Renal cortex interstitium (tissue), 11 donors: ENCODE measurements around the gene TDRD10. TPM values are rescaled to one million over a fixed set of nuclear protein-coding genes. Genes with fewer than 3 reads are reported as not detected.
"Not testable (repeated sequence)": the region's sequence is repeated elsewhere in the genome, so short reads cannot be mapped to it uniquely, and the experiment has no call there.

Experiments used
- DNase-seq, 11 donors: peaks; one replicate each; pipeline ENCODE4 v3.0.0-alpha.2; 2013; ENCODE audit warnings: low read depth in 9 of 11, low spot score in 4 of 11; ENCODE audit errors: extremely low read depth in 1 of 11
- polyA plus RNA-seq, 3 donors: library from polyadenylated mRNA; unstranded; fragments of 120-200 nt; gene quantifications; one replicate each; pipeline ENCODE4 v1.2.1, GENCODE V29; 2013; ENCODE audit not compliant: insufficient read length in 3 of 3

Gene TDRD10
- polyA plus RNA-seq, 3 donors, result 0.93 to 2.2 (median 1.0) TPM

- DNase-seq, result no peak
Observed at GRCh38 chr1:154500533-154500932, 1.5 kb upstream of the TDRD10 start.

DNA sequence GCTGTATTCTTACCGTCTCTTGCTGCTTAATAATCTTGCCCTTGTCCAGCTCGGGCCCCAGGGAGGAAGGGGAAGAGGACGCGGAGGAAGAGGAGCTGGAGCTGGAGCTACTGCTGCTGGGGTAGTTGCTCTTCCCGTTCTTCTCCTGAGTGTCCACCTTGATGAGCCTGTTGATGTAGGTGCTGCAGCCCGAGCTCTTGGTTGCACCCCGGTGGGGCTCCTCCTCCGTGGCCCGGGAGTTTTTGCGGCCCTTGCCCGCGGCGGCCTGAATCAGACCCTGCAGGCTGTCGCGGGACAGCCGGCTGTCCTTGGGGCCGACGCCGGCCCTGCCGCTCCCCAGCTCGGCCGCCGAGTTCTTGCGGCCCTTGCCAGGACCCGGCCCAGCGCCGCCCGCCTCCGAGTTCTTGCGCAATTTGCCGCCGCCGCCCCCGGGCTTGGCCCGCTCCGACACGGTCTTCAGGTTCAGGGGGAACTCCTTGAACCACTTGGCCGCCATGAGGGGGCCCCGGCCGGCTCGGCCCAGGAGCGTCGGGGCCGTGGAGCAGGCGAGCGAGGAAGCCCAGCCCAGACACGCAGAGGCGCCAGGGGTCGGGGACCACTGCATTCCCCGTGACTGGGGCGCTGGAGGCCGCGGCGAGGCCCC is 475 bp upstream of the TDRD10 start:
- DNase-seq, result no peak

DNA sequence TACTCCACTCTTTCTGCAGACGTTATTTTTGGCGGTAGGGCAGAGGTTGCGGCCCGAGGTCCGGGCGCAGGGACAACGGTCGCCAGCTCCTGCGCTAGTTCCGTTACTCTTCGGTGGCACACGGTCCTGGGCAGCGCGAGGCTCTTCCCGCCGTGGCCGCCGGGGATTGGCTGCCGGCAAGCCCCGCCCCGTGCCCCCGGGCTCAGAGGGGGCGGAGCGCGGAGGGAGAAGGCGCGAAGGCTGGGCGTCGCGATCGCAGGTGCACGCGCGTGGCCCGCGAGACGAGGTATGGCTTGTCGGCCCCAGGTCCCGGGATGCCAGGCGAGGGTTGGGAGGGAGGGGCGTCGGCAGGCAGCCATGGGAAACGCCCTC is 711 bp downstream of the TDRD10 start:
- no peak for DNase-seq

DNA sequence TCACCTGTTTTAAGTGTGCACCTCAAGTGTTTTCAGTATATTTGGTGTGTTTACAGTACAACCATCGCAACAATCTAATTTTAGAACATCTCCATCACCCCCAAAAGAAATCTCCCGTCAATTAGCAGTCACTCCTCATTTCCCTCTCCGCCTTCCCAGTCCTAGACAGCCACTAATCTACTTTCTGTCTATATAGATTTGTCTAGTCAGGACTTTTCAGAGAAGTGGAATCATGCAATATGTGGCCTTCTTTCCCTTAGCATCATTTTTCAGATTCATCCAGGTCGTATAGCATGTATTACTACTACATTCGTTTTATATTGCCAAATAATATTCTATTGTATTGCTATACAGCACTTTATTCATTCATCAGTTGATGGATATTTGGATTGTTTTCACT is 1.9 kb downstream of the TDRD10 start:
- DNase-seq, result no peak

- no peak for DNase-seq
Observed at GRCh38 chr1:154512760-154513159, 10.7 kb downstream of the TDRD10 start.

- DNase-seq, result no peak
Observed at GRCh38 chr1:154514066-154514553, 12.1 kb downstream of the TDRD10 start.

GRCh38 chr1:154517661-154518060 is 15.6 kb downstream of the TDRD10 start:
- no peak for DNase-seq

DNA sequence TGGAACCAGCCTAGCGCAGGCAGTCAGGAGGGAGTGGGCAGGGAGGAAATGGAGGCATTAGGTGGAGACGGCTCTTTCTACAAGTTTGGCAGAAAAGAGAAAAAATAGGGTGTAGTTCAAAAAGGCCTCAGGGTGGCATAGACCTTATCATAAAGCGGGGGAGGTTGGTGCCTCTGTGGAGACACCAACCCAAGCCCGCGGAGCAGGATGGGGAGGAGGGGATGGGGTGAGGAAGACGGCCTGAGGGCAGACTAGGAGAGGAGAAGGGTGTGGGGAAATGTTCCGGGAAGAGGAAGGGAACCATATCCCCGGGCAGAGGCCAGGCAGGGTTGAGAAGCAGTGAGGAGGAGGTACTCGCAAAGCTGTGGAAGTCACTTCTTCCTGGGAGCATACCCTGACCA is 17.6 kb downstream of the TDRD10 start:
- no peak for DNase-seq

DNA sequence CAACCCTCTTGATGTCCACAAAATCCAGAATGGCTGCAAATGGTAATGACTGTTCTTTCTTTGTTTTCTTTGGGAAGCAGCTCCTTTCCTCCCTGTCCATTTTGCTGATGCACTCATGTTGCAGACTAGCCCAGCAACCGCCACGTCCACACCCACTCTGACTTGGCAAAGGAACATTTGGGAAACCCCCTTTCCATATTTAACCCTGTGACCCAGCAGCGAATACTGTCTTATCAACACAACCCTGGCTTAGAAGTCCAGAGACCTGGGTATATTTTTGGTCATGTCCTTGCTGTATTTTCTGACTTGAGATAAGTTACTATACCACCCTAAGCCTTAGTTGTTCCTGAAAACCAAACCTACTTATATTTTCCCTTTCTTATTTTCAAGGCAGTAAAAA is 18.3 kb downstream of the TDRD10 start:
- DNase-seq, result no peak

GRCh38 chr1:154521695-154522094 is 19.7 kb downstream of the TDRD10 start:
- no peak for DNase-seq

GRCh38 chr1:154524881-154525280 is 22.9 kb downstream of the TDRD10 start:
- no peak for DNase-seq

- DNase-seq, result no peak
Observed at GRCh38 chr1:154527192-154527591, 25.2 kb downstream of the TDRD10 start.

- no peak for DNase-seq
Observed at GRCh38 chr1:154529308-154529707, 27.3 kb downstream of the TDRD10 start.

DNA sequence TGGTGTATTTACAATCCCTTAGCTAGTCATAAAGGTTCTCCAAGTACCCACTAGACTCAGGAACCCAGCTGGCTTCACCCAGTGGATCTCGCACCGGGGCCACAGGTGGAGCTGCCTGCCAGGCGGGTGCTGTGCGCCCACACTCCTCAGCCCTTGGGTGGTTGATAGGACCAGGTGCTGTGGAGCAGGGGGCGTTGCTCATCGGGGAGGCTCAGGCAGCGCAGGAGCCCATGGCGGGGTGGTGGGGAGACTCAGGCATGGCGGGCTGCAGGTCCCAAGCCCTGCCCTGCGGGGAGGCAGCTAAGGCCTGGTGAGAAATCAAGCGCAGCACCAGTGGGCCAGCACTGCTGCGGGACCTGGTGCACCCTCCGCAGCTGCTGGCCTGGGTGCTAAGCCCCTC is 29.9 kb downstream of the TDRD10 start:
- not testable (repeated sequence) for DNase-seq

- no peak for DNase-seq
Observed at GRCh38 chr1:154533952-154534844, 32.2 kb downstream of the TDRD10 start.

DNA sequence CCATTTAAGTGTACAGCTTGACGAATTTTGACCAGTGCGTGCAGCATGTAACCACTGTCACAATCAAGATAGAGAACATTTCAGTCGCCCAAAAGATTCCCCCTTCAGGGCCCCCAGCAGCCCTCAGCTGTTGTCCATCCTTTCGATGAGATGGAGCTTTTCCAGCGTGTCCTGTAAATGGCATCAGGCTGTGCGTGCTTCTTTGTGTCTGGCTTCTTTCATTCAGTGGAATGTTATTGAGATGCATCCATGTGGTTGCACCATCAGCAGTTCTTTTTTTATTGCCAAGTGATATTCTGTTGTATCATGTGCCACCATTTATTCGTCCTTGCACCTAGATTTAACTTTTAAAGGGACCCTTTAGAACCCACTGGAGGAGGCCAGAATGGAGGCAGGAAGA is 34.6 kb downstream of the TDRD10 start:
- DNase-seq, result no peak

DNA sequence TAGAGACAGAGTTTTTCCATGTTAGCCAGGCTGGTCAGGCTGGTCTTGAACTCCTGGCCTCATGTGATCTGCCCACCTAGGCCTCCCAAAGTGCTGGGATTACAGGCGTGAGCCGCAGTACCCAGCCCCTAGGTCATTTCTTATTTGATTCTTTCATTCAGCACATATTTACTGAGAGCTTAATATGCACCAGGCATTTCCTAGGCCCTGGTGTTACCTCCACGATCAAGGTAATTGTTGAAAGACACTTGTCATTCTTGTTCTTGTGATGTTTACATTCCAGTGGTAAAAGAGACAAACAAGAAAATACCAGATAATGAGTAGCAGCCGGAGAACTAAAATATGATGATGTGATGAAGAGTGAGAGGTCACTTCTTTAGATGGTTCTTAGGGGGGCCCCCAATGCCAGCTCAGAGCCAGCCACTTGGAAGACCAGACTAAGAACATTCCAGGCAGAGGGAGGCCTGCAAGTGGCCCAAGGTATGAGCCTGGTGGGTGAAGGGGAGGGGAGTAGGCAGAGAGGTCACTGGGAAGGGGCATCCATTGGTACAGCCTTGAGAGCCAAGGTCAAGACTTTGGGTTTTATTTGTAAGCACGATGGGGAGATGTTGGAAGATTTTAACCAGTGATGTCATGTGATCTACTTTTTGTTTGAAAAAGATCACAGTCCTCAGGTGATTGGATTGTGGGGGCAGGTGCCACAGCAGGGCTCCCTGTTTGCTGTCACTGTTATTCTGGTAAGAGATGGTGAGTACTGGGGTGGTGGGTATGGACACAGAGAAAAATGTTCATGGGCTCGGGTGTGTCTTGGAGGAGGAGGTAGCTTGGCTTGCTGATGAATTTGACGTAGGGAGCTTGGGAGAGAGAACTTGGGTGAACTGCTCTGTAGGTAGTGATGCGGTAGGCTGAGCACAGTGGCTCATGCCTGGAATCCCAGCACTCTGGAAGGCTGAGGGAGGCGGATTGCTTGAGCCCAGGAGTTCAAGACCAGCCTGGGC is 37.8 kb downstream of the TDRD10 start:
- no peak for DNase-seq

DNA sequence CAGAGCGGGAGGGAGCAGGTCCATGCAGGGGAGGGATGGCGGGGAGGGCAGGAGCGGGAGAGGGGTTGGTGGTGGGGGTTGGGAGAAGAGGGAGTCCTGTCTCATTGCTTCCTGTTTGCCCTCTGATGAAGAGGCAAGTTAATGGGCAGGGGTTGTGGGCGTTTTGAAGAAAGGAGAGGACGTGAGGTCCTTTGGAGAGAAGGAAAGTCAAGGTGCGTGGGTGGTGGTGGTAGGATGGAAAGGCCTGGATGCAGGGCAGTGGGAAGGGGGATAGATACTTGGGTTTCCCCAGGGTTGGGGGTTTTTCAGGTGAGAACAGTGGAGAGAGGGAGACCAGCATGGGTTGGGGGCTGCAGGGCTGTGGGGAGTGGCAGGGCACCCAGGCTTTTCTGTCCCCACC is 39.2 kb downstream of the TDRD10 start:
- DNase-seq, result no peak
